ENCODE data around the gene MYLK. TPM values are rescaled to one million over a fixed set of nuclear protein-coding genes. Genes with fewer than 3 reads are reported as not detected.

MYLK gene
- total and polyA plus RNA-seq, 10 of the 15 experiments (the other 5 are each of a cell fraction or from before 2014, with no cell fraction given): 0.04 to 1.6 (median 0.42) TPM; not detected in 1

GRCh38 chr3:123611082-123611481, 273.1 kb downstream of the MYLK start:
- Histone ChIP-seq H3K9ac (ENCODE audit: control insufficient read depth, insufficient read depth, low read length) (no peak overlapping the region), H3K36me3 (ENCODE audit: control insufficient read depth in 2 of 2, insufficient read depth in 2 of 2, low read length in 1 of 2) (no peaks in the 10 kb centered on the region; a peak in 1 of 4 replicates), H3K4me1 (ENCODE audit: control insufficient read depth, insufficient read depth, low read length) (peaks cover 14% of the 10 kb centered on the region), H3K4me2 (ENCODE audit: control insufficient read depth, insufficient read depth) (no peak overlapping the region), H3K27ac (ENCODE audit: control insufficient read depth, insufficient read depth) (no peak overlapping the region), H3K79me2 (ENCODE audit: control insufficient read depth, insufficient read depth, low read length) (no peaks in the 10 kb centered on the region; the same call in 1 of the 2 replicates), H3K27me3 (replicated peaks in 1 of 2; ENCODE audit: control insufficient read depth in 2 of 2, insufficient read depth in 2 of 2, low read length in 1 of 2) (no peaks in the 10 kb centered on the region), H2AFZ (ENCODE audit: control insufficient read depth, low read depth, low read length) (no peak overlapping the region), H3K4me3 (no peak overlapping the region), H3K9me3 (replicated peaks; ENCODE audit: control insufficient read depth, insufficient read depth, low read length) (no peaks in the 10 kb centered on the region), H4K20me1 (ENCODE audit: control insufficient read depth, insufficient read depth) (no peaks in the 10 kb centered on the region)
- ChIA-PET SMC1A (ENCODE audit: uncharacterized antibody, unreplicated experiment) (no interaction called here), CTCF (no interaction called here), RAD21 (ENCODE audit: unreplicated experiment) (no interaction called here), POLR2A (no interaction called here)
- DNase-seq (ENCODE audit: low read depth, low spot score): no peak
- intact Hi-C loops (cut with micrococcal nuclease; ENCODE audit: unreplicated experiment) (no loop called here), in situ Hi-C loops (cut with MboI) (no loop called here)
- ATAC-seq: no peak
- BruUV-seq (replicated peaks): no TSS peak
- no peak for FAIRE-seq
- TF ChIP-seq SUZ12 (IDR thresholded peaks at IDR 0.05; ENCODE audit: unreplicated experiment) (no peak), ATF2 (IDR thresholded peaks at IDR 0.05; ENCODE audit: low read length) (no peak), ZNF217 (IDR thresholded peaks at IDR 0.05) (no peak), USF1 (IDR thresholded peaks at IDR 0.05; ENCODE audit: borderline replicate concordance, extremely low read length, insufficient read depth, low read depth, low read length) (no peak), LARP7 (IDR thresholded peaks at IDR 0.05) (no peak), NFIC (IDR thresholded peaks at IDR 0.05; ENCODE audit: low read depth, low read length) (no peak), PBX3 (IDR thresholded peaks at IDR 0.05; ENCODE audit: insufficient replicate concordance, low read depth, low read length) (no peak), YY1 (IDR thresholded peaks at IDR 0.05; ENCODE audit: low read depth, low read length) (no peak), STAT1 (conservative IDR thresholded peaks at IDR 0.05) (no peak), E4F1 (IDR thresholded peaks at IDR 0.05; ENCODE audit: borderline replicate concordance, partially characterized antibody) (no peak), CTCF (IDR thresholded peaks at IDR 0.05 in 2 of 3, conservative IDR thresholded peaks at IDR 0.05 in 1 of 3; ENCODE audit: control insufficient read depth in 2 of 3, extremely low read depth in 1 of 3, insufficient read depth in 1 of 3, low read depth in 3 of 3, low read length in 3 of 3) (no peak), CREB1 (IDR thresholded peaks at IDR 0.05; ENCODE audit: low read depth) (no peak), HCFC1 (IDR thresholded peaks at IDR 0.05; ENCODE audit: low read length) (no peak), ZZZ3 (IDR thresholded peaks at IDR 0.05; ENCODE audit: control insufficient read depth, insufficient read length, low read depth) (no peak)
